Body of pancreas (tissue), 4 donors: ENCODE results near the gene RGS16. TPM values are rescaled to one million over a fixed set of nuclear protein-coding genes. Genes with fewer than 3 reads are reported as not detected.

ENCODE experiments used
- ATAC-seq: fragments of 150-250 bp; one replicate; pipeline ENCODE4 v1.9.1; 2016
- DNase-seq, 4 donors: peaks; one replicate each; pipeline ENCODE4 v3.0.0-alpha.2; 2019
- H3K27ac ChIP-seq, 4 donors: fragments of 200-600 bp; sonication (generic); 1 replicate in 3 of 4; 2 replicates in 1 of 4; pipeline versions ENCODE4 v1.5.1 to v1.6.1; 2016 to 2019; ENCODE audit warnings: mild to moderate bottlenecking in 1 of 4, mixed read lengths in 1 of 4, moderate library complexity in 1 of 4
- H3K27me3 ChIP-seq, 2 donors: fragments of 200-600 bp; sonication (generic); one replicate each; pipeline ENCODE4 v1.6.0; 2016; ENCODE audit warnings: mild to moderate bottlenecking in 1 of 2
- H3K36me3 ChIP-seq, 2 donors: fragments of 200-600 bp; sonication (generic); replicated peaks in 1 of 2; 2 replicates each; pipeline ENCODE4 v1.5.1; 2016; ENCODE audit warnings: low read depth in 2 of 2; ENCODE audit not compliant: insufficient read depth in 1 of 2
- H3K4me1 ChIP-seq: fragments of 200-600 bp; sonication (generic); one replicate; pipeline ENCODE4 v1.6.0; 2016
- H3K4me3 ChIP-seq, 2 donors: fragments of 200-600 bp; sonication (generic); 1 replicate in 1 of 2; 2 replicates in 1 of 2; pipeline ENCODE4 v1.5.1; 2016 to 2019
- H3K9me3 ChIP-seq, 3 donors: fragments of 200-600 bp; sonication (generic); 1 replicate in 2 of 3; 2 replicates in 1 of 3; pipeline ENCODE4 v1.5.1; 2016
- CTCF ChIP-seq, 7 experiments: fragments of 450-650 bp in 4 of 7; fragments of 200-600 bp in 3 of 7; sonication (generic) in 3 of 7; IDR thresholded peaks; one replicate each; pipeline ENCODE4 v1.5.1; 2016 to 2019; ENCODE audit warnings: antibody characterized with exemption in 7 of 7
- POLR2A ChIP-seq, 3 donors: fragments of 450-650 bp; IDR thresholded peaks; one replicate each; pipeline ENCODE4 v1.6.1; 2016; ENCODE audit warnings: antibody characterized with exemption in 3 of 3, mild to moderate bottlenecking in 2 of 3
- WGBS, 2 donors: methylation state at CpG; one replicate each; pipeline ENCODE4 v1.1.5; 2017; 5-methylcytosine and 5-hydroxymethylcytosine counted together
- intact Hi-C: fragments of 100-400 bp; cut with DNase I; formaldehyde crosslinking; loops from one replicate; pipeline ENCODE4 v1.15.1; 2023
- total RNA-seq, 2 donors: library from RNA; depleted of rRNA; stranded (reverse); fragments of >200 nt; gene quantifications; one replicate each; pipeline ENCODE4 v1.1.0, GENCODE V29; 2016

Gene RGS16
- total RNA-seq, 2 donors from 2014 or later, result 2.6 to 3.9 TPM

GRCh38 chr1:182643699-182644098 lies 39.5 kb upstream of the RGS16 start:
- Histone ChIP-seq H3K27ac (no peak overlapping the region), H3K4me1 (no peaks in the 10 kb centered on the region), H3K4me3 (no peak overlapping the region), H3K36me3 (no peaks in the 10 kb centered on the region), H3K27me3 (no peaks in the 10 kb centered on the region), H3K9me3 (no peaks in the 10 kb centered on the region)
- TF ChIP-seq CTCF (IDR thresholded peaks at IDR 0.05), result no peak
- TF ChIP-seq POLR2A (IDR thresholded peaks at IDR 0.05), result no peak
- WGBS, 2 donors, result 82 to 87% methylated on average over 3 of the region's 3 CpGs
- intact Hi-C loops, result no loop called here
- DNase-seq, result no peak
- no peak for ATAC-seq

- ATAC-seq (no peak), DNase-seq (no peak)
- Histone ChIP-seq H3K4me3 (no peak overlapping the region), H3K9me3 (no peaks in the 10 kb centered on the region), H3K27me3 (no peaks in the 10 kb centered on the region), H3K4me1 (no peaks in the 10 kb centered on the region), H3K36me3 (no peaks in the 10 kb centered on the region), H3K27ac (no peak overlapping the region)
- TF ChIP-seq CTCF (IDR thresholded peaks at IDR 0.05) (no peak), POLR2A (IDR thresholded peaks at IDR 0.05) (no peak)
- 81 to 96% methylated on average over 8 of the region's 8 CpGs for WGBS, 2 donors
- intact Hi-C loops, result no loop called here
These were observed 38.3 kb upstream of the RGS16 start for GRCh38 chr1:182642461-182642860.

- intact Hi-C loops, result no loop called here
These were observed 37.4 kb upstream of the RGS16 start for GRCh38 chr1:182641561-182641960.

GRCh38 chr1:182639330-182639729 lies 35.1 kb upstream of the RGS16 start:
- no peak for DNase-seq
- Histone ChIP-seq H3K27ac (no peak overlapping the region), H3K27me3 (no peaks in the 10 kb centered on the region), H3K4me3 (no peak overlapping the region), H3K36me3 (no peaks in the 10 kb centered on the region), H3K9me3 (no peaks in the 10 kb centered on the region), H3K4me1 (no peaks in the 10 kb centered on the region)
- intact Hi-C loops, result no loop called here
- 100% methylated on average over 1 of the region's 1 CpG for WGBS, 2 donors
- no peak for ATAC-seq
- no peak for TF ChIP-seq CTCF (IDR thresholded peaks at IDR 0.05)
- TF ChIP-seq POLR2A (IDR thresholded peaks at IDR 0.05), result no peak

More at GRCh38 chr1:182641561-182641960, 37.4 kb upstream of the RGS16 start:
- DNase-seq (no peak), ATAC-seq (no peak)
- no peaks in the 10 kb centered on the region for H3K4me1 ChIP-seq
- H3K36me3 ChIP-seq, result no peaks in the 10 kb centered on the region
- H3K4me3 ChIP-seq, result no peak overlapping the region
- TF ChIP-seq POLR2A (IDR thresholded peaks at IDR 0.05) (no peak), CTCF (IDR thresholded peaks at IDR 0.05) (no peak)
- no peaks in the 10 kb centered on the region for H3K9me3 ChIP-seq
- no peak overlapping the region for H3K27ac ChIP-seq
- no peaks in the 10 kb centered on the region for H3K27me3 ChIP-seq
- WGBS, 2 donors, result 75 to 86% methylated on average over 5 of the region's 5 CpGs

- H3K27ac ChIP-seq, result no peak overlapping the region
- H3K4me1 ChIP-seq, result no peaks in the 10 kb centered on the region
- H3K9me3 ChIP-seq, result no peaks in the 10 kb centered on the region
- intact Hi-C loops, result no loop called here
- no peak for TF ChIP-seq CTCF (IDR thresholded peaks at IDR 0.05)
- no peak for TF ChIP-seq POLR2A (IDR thresholded peaks at IDR 0.05)
- ATAC-seq, result no peak
- WGBS, 2 donors, result 63 to 80% methylated on average over 5 of the region's 5 CpGs
- no peak for DNase-seq
- H3K27me3 ChIP-seq, result no peaks in the 10 kb centered on the region
- H3K4me3 ChIP-seq, result no peak overlapping the region
- H3K36me3 ChIP-seq, result no peaks in the 10 kb centered on the region
These were observed 33.6 kb upstream of the RGS16 start for GRCh38 chr1:182637769-182638168.
